GM04504 (cell line): ENCODE measurements around the gene OPTN.
A peak's percentile ranks its signal among the peaks of the same experiment; 100 is the strongest.
"Not testable (repeated sequence)": the region's sequence is repeated elsewhere in the genome, so short reads cannot be mapped to it uniquely, and the experiment has no call there.

ENCODE experiments used
- DNase-seq: peaks from one replicate; pipeline ENCODE4 v3.0.0-alpha.2; 2012; ENCODE audit warnings: low read depth

Gene OPTN

DNA sequence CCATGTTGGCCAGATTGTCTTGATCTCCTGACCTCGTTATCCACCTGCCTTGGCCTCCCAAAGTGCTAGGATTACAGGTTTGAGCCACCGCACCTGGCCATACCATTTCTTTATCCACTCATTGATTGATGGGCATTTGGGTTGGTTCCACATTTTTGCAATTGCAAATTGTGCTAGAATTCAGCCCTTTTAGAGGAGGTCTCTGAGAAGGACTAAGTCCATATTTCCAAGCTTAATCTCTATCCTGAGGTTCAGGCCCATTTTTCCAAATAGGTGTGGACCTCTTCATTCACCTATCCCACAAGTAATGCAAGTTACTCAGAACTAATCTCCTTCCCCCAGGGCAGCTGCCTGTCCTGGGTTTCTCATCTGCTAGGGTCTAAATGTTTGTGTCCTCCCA lies 9.7 kb upstream of the OPTN start:
- no peak for DNase-seq

GRCh38 chr10:13091801-13092200 lies 8.2 kb upstream of the OPTN start:
- no peak for DNase-seq

GRCh38 chr10:13092291-13093102 lies 7.5 kb upstream of the OPTN start:
- DNase-seq, result no peak

GRCh38 chr10:13094082-13094481 lies 5.9 kb upstream of the OPTN start:
- DNase-seq, result not testable (repeated sequence)

DNA sequence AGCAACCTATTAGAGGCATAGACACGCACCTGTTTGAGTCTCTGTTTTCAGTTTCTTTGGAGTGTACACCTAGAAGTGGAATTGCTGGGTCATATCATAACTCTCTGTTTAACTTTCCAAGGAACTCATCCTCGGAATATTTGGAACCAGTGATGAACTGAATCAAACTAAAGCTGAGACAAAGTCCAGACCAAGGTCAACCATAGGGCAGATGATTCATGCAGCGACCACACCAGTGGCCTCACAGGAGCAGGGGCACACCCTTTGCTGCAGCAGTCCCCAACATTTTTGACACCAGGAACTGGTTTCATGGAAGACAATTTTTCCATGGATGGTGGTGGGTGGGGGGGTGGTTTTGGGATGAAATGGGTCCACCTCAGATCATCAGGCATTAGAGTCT lies 4.9 kb upstream of the OPTN start:
- no peak for DNase-seq

- DNase-seq, result no peak
Measured at GRCh38 chr10:13095929-13096328, 4.0 kb upstream of the OPTN start.

- DNase-seq, result peak; percentile 39
Measured at GRCh38 chr10:13099144-13099665, 758 bp upstream of the OPTN start.

DNA sequence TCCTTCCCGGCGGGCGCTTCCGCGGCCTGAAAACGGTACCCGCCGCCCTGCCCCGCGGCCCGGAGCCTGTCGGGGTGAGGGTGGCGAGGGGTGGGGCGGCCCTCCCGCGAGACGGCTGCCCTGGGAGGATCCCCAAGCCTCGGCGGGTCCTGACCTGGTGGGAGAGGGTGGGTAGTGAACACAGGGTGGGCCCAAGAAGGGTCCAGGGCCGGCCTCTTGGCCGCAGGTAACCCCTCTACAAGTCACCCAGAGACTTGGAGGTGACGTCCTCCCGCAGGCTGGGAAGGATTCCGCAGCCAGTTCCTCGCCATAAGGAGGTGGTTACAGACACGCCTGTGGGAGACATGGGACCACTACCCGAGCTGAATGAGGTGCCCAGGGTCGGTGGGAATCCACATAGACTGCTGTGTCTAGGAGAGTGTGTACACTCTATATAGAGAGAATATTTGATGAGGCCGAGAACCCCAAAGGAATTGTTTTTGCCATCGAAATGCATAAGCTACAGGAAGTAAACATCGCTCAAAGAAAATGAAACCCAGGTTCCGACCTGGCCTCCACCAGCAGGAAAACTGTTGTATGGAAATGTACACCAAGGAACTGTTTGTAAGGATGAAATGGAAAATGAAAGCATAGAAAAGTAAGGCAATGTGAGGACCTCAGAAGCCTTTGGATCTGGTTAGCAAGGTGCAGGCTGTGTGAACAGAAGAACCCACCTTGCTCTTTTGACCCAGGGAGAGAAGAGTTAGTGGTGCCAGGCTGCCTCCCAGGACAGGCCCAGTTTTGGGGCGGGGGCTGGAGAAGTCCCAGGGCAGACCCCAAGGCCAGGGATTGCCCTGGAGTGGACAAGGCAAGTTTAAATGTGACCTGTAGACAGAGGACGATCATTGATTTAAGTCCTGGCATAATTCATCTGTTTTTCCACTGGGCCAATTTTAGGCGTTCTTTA lies 659 bp downstream of the OPTN start:
- no peak for DNase-seq

- peak; percentile 35 for DNase-seq
Measured at GRCh38 chr10:13102002-13102794, 2.2 kb downstream of the OPTN start.

DNA sequence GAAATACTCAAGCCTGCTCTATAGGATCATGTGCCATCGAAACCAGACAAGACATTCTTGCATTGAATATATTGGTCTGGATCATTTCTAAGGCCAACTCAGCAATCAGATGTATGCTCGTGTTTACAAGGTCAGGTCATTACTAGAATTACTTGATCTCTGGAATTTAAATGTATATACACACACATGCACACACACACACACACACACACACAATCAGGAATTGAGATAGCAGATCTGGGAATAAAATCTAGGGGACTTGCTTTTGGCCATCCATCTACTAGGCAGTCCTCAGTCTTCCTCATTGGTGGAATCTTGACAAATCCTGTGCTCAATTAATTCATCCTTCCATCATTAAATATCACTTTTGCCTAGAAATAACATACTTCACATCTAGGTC lies 3.6 kb downstream of the OPTN start:
- no peak for DNase-seq

DNA sequence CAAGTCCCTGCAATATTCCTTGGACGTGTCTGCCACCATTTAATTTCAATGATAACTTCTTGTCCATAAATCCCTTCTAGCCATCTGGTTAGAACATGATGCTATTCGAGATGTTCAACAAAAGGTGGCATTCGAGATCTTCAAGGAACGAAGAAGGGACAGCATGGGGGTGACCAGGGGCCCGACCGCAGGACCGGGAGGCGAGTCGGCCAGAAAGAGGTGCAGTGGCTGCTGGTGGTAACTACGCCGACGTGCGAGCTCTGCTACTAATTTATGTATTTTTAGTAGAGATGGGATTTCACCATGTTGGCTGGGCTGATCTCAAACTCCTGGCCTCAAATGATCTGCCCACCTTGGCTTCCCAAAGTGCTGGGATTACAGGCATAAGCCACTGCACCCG lies 4.7 kb downstream of the OPTN start:
- DNase-seq, result no peak

DNA sequence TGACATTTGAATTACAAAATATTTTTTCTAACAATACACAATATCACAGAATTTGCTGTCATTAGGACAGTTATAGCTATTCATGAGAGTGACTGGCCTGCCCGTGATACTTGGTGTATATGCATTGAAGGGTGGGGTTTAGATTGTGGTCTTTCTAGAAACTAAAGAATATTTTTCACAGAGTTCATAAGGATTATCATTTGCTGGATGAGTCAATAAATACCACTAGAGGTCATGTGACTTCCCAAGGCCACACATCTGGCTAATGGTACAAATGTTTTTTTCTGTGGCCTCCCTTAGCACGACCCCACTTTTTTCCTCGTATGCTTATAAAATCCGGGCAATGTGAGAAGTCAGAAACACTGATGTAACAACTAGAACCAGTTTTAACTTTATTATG lies 5.2 kb downstream of the OPTN start:
- no peak for DNase-seq

GRCh38 chr10:13106387-13107045 lies 6.6 kb downstream of the OPTN start:
- no peak for DNase-seq

DNA sequence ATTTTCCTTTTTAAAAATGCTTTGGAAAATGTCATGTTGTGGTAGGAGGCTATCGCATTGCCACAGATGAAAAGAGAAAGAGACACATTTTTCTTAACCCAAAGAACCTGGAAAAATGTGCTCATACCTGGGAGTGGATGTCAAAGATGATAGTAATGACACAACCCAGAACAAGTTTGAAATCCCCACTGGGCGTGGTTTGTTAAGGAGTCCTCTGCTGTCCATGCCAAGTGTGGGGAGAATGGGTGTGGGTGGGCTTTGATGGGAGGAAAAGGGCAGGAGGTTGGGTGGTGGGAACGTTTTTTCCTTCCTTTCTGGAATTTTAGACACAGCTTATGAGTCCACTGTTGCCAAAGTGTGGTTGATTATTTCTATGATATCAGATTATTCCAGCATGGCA lies 10.9 kb downstream of the OPTN start:
- DNase-seq, result no peak

GRCh38 chr10:13113544-13113943 lies 13.6 kb downstream of the OPTN start:
- DNase-seq, result no peak

- no peak for DNase-seq
Measured at GRCh38 chr10:13115832-13116803, 16.2 kb downstream of the OPTN start.

GRCh38 chr10:13117841-13118783 lies 18.1 kb downstream of the OPTN start:
- DNase-seq, result no peak

- no peak for DNase-seq
Measured at GRCh38 chr10:13118784-13119410, 18.9 kb downstream of the OPTN start.
